Natural killer cell (primary cell): ENCODE results near the gene RBPJL. TPM values are rescaled to one million over a fixed set of nuclear protein-coding genes. Genes with fewer than 3 reads are reported as not detected.

Source experiments
- ATAC-seq, 3 donors: fragments of 150-1000 bp in 2 of 3; fragments of 200-7000 bp in 1 of 3; cut with Tn5 transposase; 1 replicate in 1 of 3; 2 replicates in 2 of 3; pipeline ENCODE4 v1.10.0; 2021; ENCODE audit warnings: mild to moderate bottlenecking in 2 of 3, moderate library complexity in 2 of 3
- DNase-seq, 2 donors: peaks; one replicate each; pipeline versions ENCODE4 v3.0.0 to v3.0.0-alpha.2; 2013 to 2021; ENCODE audit warnings: mixed read lengths in 1 of 2
- H3K27ac ChIP-seq: one replicate; pipeline ENCODE4 v1.5.1; 2013; ENCODE audit warnings: mild to moderate bottlenecking, low read length
- H3K27me3 ChIP-seq: one replicate; pipeline ENCODE4 v1.6.1; 2013; ENCODE audit warnings: low read length; ENCODE audit not compliant: control insufficient read depth, insufficient read depth
- H3K36me3 ChIP-seq: one replicate; pipeline ENCODE4 v1.6.1; 2013; ENCODE audit warnings: low read length; ENCODE audit not compliant: control insufficient read depth, insufficient read depth
- H3K4me1 ChIP-seq: one replicate; pipeline ENCODE4 v1.6.1; 2013; ENCODE audit warnings: low read length; ENCODE audit not compliant: control insufficient read depth, insufficient read depth
- H3K4me3 ChIP-seq: one replicate; pipeline ENCODE4 v1.5.1; 2013; ENCODE audit warnings: low read length
- H3K9me3 ChIP-seq: one replicate; pipeline ENCODE4 v1.6.1; 2013; ENCODE audit warnings: low read length; ENCODE audit not compliant: control insufficient read depth, insufficient read depth
- H3K27ac Mint-ChIP-seq, 2 donors: one replicate each; pipeline ENCODE4 v1.8.0; 2022; ENCODE audit warnings: mild to moderate bottlenecking in 2 of 2, mixed read lengths in 2 of 2, moderate library complexity in 1 of 2
- H3K27me3 Mint-ChIP-seq, 2 donors: one replicate each; pipeline ENCODE4 v1.8.0; 2022; ENCODE audit warnings: low read depth in 2 of 2, mixed read lengths in 2 of 2
- H3K36me3 Mint-ChIP-seq: one replicate; pipeline ENCODE4 v1.8.0; 2022; ENCODE audit warnings: mixed read lengths
- H3K4me1 Mint-ChIP-seq, 2 donors: one replicate each; pipeline ENCODE4 v1.8.0; 2022; ENCODE audit warnings: mixed read lengths in 2 of 2
- H3K4me3 Mint-ChIP-seq: one replicate; pipeline ENCODE4 v1.8.0; 2022; ENCODE audit warnings: mild to moderate bottlenecking, moderate library complexity, mixed read lengths
- H3K9me3 Mint-ChIP-seq, 2 donors: one replicate each; pipeline ENCODE4 v1.8.0; 2022; ENCODE audit warnings: mixed read lengths in 2 of 2
- WGBS: methylation state at CpG from one replicate; pipeline ENCODE4 v1.1.7; 2013; ENCODE audit warnings: missing lambda C conversion rate; ENCODE audit not compliant: insufficient coverage; 5-methylcytosine and 5-hydroxymethylcytosine counted together
- intact Hi-C: fragments of 100-400 bp; cut with micrococcal nuclease; formaldehyde crosslinking; loops from one replicate; pipeline ENCODE4 v1.14.2; 2022
- total RNA-seq, 4 donors: library from RNA; stranded (reverse); fragments of 120-200 nt in 1 of 4; gene quantifications; one replicate each; pipeline versions ENCODE4 v1.2.3 to v1.2.4, GENCODE V29; 2013 to 2022
- TF ChIP-seq, protein P1 (sequence below): fragments of 200-600 bp; IDR thresholded peaks from one replicate; pipeline ENCODE4 v1.8.0; 2022; ENCODE audit warnings: antibody characterized with exemption

RBPJL gene
- total RNA-seq, 3 donors from 2014 or later (not counting 1 experiment from before 2014, with no cell fraction given): not detected

DNA sequence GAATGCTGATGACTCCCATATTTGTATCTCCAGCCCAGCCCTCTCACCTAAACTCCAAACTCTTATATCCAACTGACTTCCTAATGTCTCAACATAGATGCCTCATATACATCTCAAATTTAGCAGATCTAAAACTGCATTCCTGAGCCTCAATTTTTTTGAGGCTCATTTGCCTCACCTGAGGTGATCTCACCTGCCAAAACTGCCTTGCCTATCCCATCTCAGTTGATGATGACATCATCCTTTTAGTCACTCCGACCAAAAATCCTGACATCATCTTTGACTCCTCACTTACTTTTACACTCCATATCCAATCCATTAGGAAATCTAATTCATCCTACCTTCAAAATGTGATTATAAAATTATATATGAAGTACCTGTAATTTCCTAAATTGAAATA, 26.6 kb upstream of the RBPJL start:
- Histone ChIP-seq H3K27me3 (no peaks in the 10 kb centered on the region), H3K36me3 (no peaks in the 10 kb centered on the region), H3K4me1 (no peaks in the 10 kb centered on the region), H3K4me3 (no peak overlapping the region), H3K9me3 (no peaks in the 10 kb centered on the region), H3K27ac (no peak overlapping the region)
- TF ChIP-seq, protein P1, sequence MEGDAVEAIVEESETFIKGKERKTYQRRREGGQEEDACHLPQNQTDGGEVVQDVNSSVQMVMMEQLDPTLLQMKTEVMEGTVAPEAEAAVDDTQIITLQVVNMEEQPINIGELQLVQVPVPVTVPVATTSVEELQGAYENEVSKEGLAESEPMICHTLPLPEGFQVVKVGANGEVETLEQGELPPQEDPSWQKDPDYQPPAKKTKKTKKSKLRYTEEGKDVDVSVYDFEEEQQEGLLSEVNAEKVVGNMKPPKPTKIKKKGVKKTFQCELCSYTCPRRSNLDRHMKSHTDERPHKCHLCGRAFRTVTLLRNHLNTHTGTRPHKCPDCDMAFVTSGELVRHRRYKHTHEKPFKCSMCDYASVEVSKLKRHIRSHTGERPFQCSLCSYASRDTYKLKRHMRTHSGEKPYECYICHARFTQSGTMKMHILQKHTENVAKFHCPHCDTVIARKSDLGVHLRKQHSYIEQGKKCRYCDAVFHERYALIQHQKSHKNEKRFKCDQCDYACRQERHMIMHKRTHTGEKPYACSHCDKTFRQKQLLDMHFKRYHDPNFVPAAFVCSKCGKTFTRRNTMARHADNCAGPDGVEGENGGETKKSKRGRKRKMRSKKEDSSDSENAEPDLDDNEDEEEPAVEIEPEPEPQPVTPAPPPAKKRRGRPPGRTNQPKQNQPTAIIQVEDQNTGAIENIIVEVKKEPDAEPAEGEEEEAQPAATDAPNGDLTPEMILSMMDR: no peak
- no peak for DNase-seq
- ATAC-seq: no peak
- intact Hi-C loops: no loop called here
- H3K4me1 Mint-ChIP-seq: no peaks in the 10 kb centered on the region
- H3K27ac Mint-ChIP-seq: no peak overlapping the region
- H3K4me3 Mint-ChIP-seq: no peak overlapping the region
- no peaks in the 10 kb centered on the region for H3K36me3 Mint-ChIP-seq
- 100% methylated on average over 1 of the region's 1 CpG for WGBS
- H3K9me3 Mint-ChIP-seq: no peaks in the 10 kb centered on the region
- peaks cover 31 to 52% of the 10 kb centered on the region in 2 donors for H3K27me3 Mint-ChIP-seq

DNA sequence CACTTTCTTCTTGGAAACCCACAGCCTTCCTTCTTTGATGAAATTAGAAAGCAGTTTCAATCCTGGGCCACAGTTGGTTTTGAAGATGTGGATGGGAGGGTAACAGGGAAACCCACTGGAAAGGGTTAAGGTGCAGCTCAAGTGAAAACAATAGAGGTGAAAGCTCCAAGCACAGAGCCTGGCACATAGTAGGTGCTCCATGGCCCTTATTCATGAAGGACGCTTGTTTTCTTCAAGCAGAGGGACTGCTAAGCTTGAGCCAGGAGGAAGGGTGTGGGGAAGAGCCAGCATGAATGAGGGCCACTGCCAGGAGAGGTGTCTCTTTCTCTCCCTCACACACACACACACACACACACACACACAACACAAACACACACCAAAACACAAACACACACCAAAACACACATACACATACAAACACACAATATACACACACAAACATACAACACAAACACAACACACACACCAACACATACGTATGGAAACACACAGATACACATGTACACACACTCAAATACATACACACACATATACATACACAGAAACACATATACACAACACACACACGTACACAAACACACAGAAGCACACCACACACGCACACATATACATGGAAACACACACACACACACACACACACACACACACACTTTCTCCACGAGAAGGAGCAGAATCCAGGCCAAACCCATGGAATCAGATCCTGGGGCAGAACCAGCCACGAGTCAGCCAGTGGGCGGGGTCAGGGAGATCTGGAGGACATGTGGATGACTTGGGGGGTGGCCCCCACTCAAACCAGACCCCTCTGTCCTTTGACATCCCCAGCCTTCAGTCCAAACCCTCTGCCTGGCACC, 23.7 kb upstream of the RBPJL start:
- no peaks in the 10 kb centered on the region for H3K27me3 ChIP-seq
- H3K27ac ChIP-seq: no peak overlapping the region
- no peaks in the 10 kb centered on the region for H3K4me1 ChIP-seq
- TF ChIP-seq, protein P1: no peak
- Mint-ChIP-seq H3K27me3 (peaks cover 27 to 29% of the 10 kb centered on the region in 2 donors), H3K27ac (no peak overlapping the region), H3K4me3 (no peak overlapping the region), H3K4me1 (no peaks in the 10 kb centered on the region), H3K36me3 (no peaks in the 10 kb centered on the region), H3K9me3 (no peaks in the 10 kb centered on the region)
- WGBS: 85% methylated on average over 5 of the region's 7 CpGs
- no peak for ATAC-seq
- DNase-seq: no peak
- intact Hi-C loops: no loop called here
- no peaks in the 10 kb centered on the region for H3K36me3 ChIP-seq
- no peaks in the 10 kb centered on the region for H3K9me3 ChIP-seq
- H3K4me3 ChIP-seq: no peak overlapping the region

DNA sequence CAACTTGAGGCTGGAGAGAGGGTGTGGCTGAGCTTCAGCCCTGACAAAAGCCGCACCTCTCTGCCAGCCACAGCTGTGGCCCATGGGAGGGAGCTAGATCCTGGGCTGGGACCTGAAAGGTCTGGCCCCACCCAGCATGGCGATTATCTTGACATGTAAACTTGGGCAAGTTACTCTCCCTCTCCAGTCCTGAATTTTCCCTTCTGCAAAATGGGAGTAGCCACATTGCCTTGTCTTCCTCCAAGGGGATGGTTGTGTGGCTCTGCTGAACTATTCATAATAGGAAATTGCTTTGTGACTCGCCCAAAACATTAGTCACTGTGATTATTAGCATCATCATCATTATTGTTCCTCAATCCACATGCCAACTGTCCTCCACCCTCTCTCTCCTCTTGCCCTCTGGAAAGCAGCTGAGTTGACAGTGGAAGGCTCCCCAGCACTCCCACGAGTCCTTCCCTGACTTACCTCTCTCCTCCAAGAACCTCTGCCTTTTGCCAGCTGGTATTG, 23.0 kb upstream of the RBPJL start:
- Histone ChIP-seq H3K9me3 (no peaks in the 10 kb centered on the region), H3K4me3 (no peak overlapping the region), H3K27ac (no peak overlapping the region), H3K4me1 (no peaks in the 10 kb centered on the region), H3K27me3 (no peaks in the 10 kb centered on the region), H3K36me3 (no peaks in the 10 kb centered on the region)
- no peak overlapping the region for H3K27ac Mint-ChIP-seq
- 57% methylated on average over 4 of the region's 4 CpGs for WGBS
- H3K4me1 Mint-ChIP-seq: no peaks in the 10 kb centered on the region
- no peaks in the 10 kb centered on the region for H3K36me3 Mint-ChIP-seq
- TF ChIP-seq, protein P1: no peak
- peaks cover 25 to 29% of the 10 kb centered on the region in 2 donors for H3K27me3 Mint-ChIP-seq
- no peak overlapping the region for H3K4me3 Mint-ChIP-seq
- H3K9me3 Mint-ChIP-seq: no peaks in the 10 kb centered on the region
- intact Hi-C loops: no loop called here
- DNase-seq (no peak), ATAC-seq (no peak)
